B cell (primary cell): ENCODE data around the gene TUBA1A. TPM values are rescaled to one million over a fixed set of nuclear protein-coding genes. Genes with fewer than 3 reads are reported as not detected.
"Not testable (repeated sequence)": the region's sequence is repeated elsewhere in the genome, so short reads cannot be mapped to it uniquely, and the experiment has no call there.

Experiments
- ATAC-seq: fragments of 200-7000 bp; cut with Tn5 transposase; one replicate; pipeline ENCODE4 v1.10.0; 2021; ENCODE audit warnings: low read depth, mild to moderate bottlenecking, moderate number of reproducible peaks, moderate library complexity
- CTCF ChIA-PET: fragments of 350-600 bp; sonication (Branson Sonifier 250); formaldehyde crosslinking; loops from one replicate; lab custom pipeline; 2021; ENCODE audit warnings: antibody characterized with exemption, inconsistent platforms; lab: Charles Lee
- POLR2A ChIA-PET: fragments of 350-600 bp; sonication (Branson Sonifier 250); formaldehyde crosslinking; loops from one replicate; lab custom pipeline; 2021; ENCODE audit warnings: antibody characterized with exemption; lab: Charles Lee
- DNase-seq: peaks from one replicate; pipeline ENCODE4 v3.0.0; 2013
- H2AFZ ChIP-seq: 2 replicates; pipeline ENCODE4 v1.6.1; 2012; ENCODE audit warnings: mild to moderate bottlenecking, low read depth, low read length; ENCODE audit not compliant: insufficient read depth, poor library complexity, severe bottlenecking
- H3K27ac ChIP-seq, 2 donors: 1 replicate in 1 of 2; 2 replicates in 1 of 2; pipeline ENCODE4 v1.5.1; 2012 to 2013; ENCODE audit warnings: low read length in 2 of 2, mild to moderate bottlenecking in 2 of 2, moderate library complexity in 1 of 2
- H3K27me3 ChIP-seq, 4 experiments: fragments of 200-600 bp in 1 of 4; sonication (generic) in 1 of 4; replicated peaks in 1 of 4; 1 replicate in 2 of 4; 2 replicates in 2 of 4; pipeline versions ENCODE4 v1.6.1 to v1.7.0; 2013 to 2016; ENCODE audit warnings: low read length in 3 of 4, mild to moderate bottlenecking in 2 of 4, mixed read lengths in 1 of 4, moderate library complexity in 1 of 4; ENCODE audit not compliant: insufficient read depth in 4 of 4, control insufficient read depth in 3 of 4; ENCODE audit errors: control extremely low read depth in 1 of 4
- H3K36me3 ChIP-seq, 2 experiments: replicated peaks in 1 of 2; 1 replicate in 1 of 2; 2 replicates in 1 of 2; pipeline versions ENCODE4 v1.6.1 to v1.7.1; 2013; ENCODE audit warnings: low read length in 1 of 2; ENCODE audit not compliant: insufficient read depth in 2 of 2, control insufficient read depth in 1 of 2; ENCODE audit errors: control extremely low read depth in 1 of 2, extremely low read depth in 1 of 2
- H3K4me1 ChIP-seq, 2 donors: fragments of 200-600 bp in 1 of 2; sonication (generic) in 1 of 2; 1 replicate in 1 of 2; 2 replicates in 1 of 2; pipeline versions ENCODE4 v1.5.1 to v1.6.1; 2013 to 2017; ENCODE audit warnings: low read length in 2 of 2; ENCODE audit not compliant: control insufficient read depth in 2 of 2, insufficient read depth in 2 of 2
- H3K4me2 ChIP-seq: replicated peaks from 2 replicates; pipeline ENCODE3; 2012; ENCODE audit warnings: mild to moderate bottlenecking, low read depth, low read length; ENCODE audit not compliant: poor library complexity, severe bottlenecking
- H3K4me3 ChIP-seq, 5 experiments: fragments of 200-600 bp in 1 of 5; sonication (generic) in 1 of 5; 1 replicate in 3 of 5; 2 replicates in 2 of 5; pipeline versions ENCODE4 v1.5.1 to v1.7.0; 2011 to 2016; ENCODE audit warnings: low read length in 4 of 5, mild to moderate bottlenecking in 4 of 5, low read depth in 2 of 5, control low read depth in 1 of 5, moderate library complexity in 1 of 5; ENCODE audit not compliant: insufficient read depth in 1 of 5; ENCODE audit errors: control extremely low read depth in 1 of 5, extremely low read depth in 1 of 5
- H3K79me2 ChIP-seq: fragments of 200-600 bp; sonication (generic); one replicate; pipeline ENCODE4 v1.6.0; 2016; ENCODE audit warnings: low read length; ENCODE audit not compliant: control insufficient read depth, insufficient read depth
- H3K9ac ChIP-seq: fragments of 200-600 bp; sonication (generic); 2 replicates; pipeline ENCODE4 v1.6.1; 2017; ENCODE audit warnings: mild to moderate bottlenecking, low read length, moderate library complexity
- H3K9me3 ChIP-seq, 3 donors: one replicate each; pipeline versions ENCODE4 v1.6.1 to v1.7.1; 2013; ENCODE audit warnings: low read length in 2 of 3; ENCODE audit not compliant: control insufficient read depth in 2 of 3, insufficient read depth in 1 of 3; ENCODE audit errors: control extremely low read depth in 1 of 3
- H4K20me1 ChIP-seq: 2 replicates; pipeline ENCODE4 v1.6.0; 2012; ENCODE audit warnings: mild to moderate bottlenecking, low read length; ENCODE audit not compliant: insufficient read depth, control insufficient read depth, poor library complexity, severe bottlenecking
- H3K27ac Mint-ChIP-seq: one replicate; pipeline ENCODE4 v1.8.0; 2021; ENCODE audit warnings: mixed read lengths
- H3K27me3 Mint-ChIP-seq: one replicate; pipeline ENCODE4 v1.8.0; 2021; ENCODE audit warnings: mixed read lengths
- H3K4me1 Mint-ChIP-seq: one replicate; pipeline ENCODE4 v1.8.0; 2021; ENCODE audit warnings: mixed read lengths
- H3K4me3 Mint-ChIP-seq: one replicate; pipeline ENCODE4 v1.8.0; 2021; ENCODE audit warnings: mixed read lengths
- H3K9me3 Mint-ChIP-seq: one replicate; pipeline ENCODE4 v1.8.0; 2022; ENCODE audit warnings: mixed read lengths; ENCODE audit not compliant: insufficient read depth
- EZH2 ChIP-seq: IDR thresholded peaks from 2 replicates; pipeline ENCODE4 v1.6.1; 2012; ENCODE audit warnings: borderline replicate concordance, low read depth, mild to moderate bottlenecking, moderate library complexity, low read length; ENCODE audit not compliant: insufficient read depth, poor library complexity, severe bottlenecking
- WGBS: methylation state at CpG from one replicate; pipeline ENCODE4 v1.1.5; 2013; ENCODE audit warnings: missing lambda C conversion rate; ENCODE audit not compliant: insufficient coverage; 5-methylcytosine and 5-hydroxymethylcytosine counted together
- intact Hi-C: fragments of 100-400 bp; cut with micrococcal nuclease; formaldehyde crosslinking; loops from one replicate; pipeline ENCODE4 v1.10.0; 2022
- polyA plus RNA-seq: library from polyadenylated mRNA; depleted of rRNA; stranded (reverse); fragments of >200 nt; gene quantifications from 2 replicates; pipeline ENCODE4 v1.2.3, GENCODE V29; 2012
- total RNA-seq, 2 donors: library from RNA; stranded (reverse); fragments of 120-200 nt in 1 of 2; gene quantifications; 1 replicate in 1 of 2; 2 replicates in 1 of 2; pipeline versions ENCODE4 v1.2.3 to v1.2.4, GENCODE V29; 2013 to 2022
- TF ChIP-seq, protein P1 (sequence below): fragments of 200-600 bp; IDR thresholded peaks from one replicate; pipeline ENCODE4 v1.8.0; 2022; ENCODE audit warnings: antibody characterized with exemption, mild to moderate bottlenecking

TUBA1A gene
- total and polyA plus RNA-seq, 2 donors (not counting 1 experiment from before 2014, with no cell fraction given) = 137 to 880 TPM

DNA sequence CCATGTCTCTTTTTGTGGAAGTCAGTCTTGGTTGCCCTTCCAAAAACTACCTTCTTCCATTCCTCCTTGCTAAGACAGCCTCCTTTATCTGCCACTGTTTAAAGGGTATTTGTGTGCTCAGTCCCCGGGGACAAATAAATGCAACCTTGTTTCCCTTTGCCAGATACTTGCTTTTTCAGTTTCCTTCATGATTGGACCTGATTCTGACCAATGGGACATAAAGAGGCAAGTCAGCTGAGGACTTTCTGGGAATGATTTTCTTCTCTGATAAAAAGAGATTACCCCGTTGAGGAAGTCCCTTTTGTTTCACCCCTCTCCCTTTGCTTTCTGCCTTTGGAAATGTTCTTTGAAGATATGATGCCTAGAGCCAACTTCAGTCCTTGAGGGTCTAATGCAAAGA, 50.3 kb downstream of the TUBA1A start:
- TF ChIP-seq EZH2 = no peak
- ATAC-seq (no peak), DNase-seq (no peak)
- H3K27ac Mint-ChIP-seq = no peak overlapping the region
- POLR2A ChIA-PET = no interaction called here
- Histone ChIP-seq H3K4me1 (peaks cover 0 to 3% of the 10 kb centered on the region in 2 donors), H3K9ac (no peak overlapping the region), H3K36me3 (no peaks in the 10 kb centered on the region), H3K79me2 (peaks cover 34% of the 10 kb centered on the region), H3K27me3 (no peaks in the 10 kb centered on the region), H3K4me3 (no peak overlapping the region), H3K4me2 (no peak overlapping the region), H4K20me1 (no peaks in the 10 kb centered on the region), H3K27ac (no peak overlapping the region), H2AFZ (no peak overlapping the region), H3K9me3 (no peaks in the 10 kb centered on the region)
- H3K27me3 Mint-ChIP-seq = no peaks in the 10 kb centered on the region
- H3K9me3 Mint-ChIP-seq = no peaks in the 10 kb centered on the region
- no peak overlapping the region for H3K4me3 Mint-ChIP-seq
- peaks cover 6% of the 10 kb centered on the region for H3K4me1 Mint-ChIP-seq
- CTCF ChIA-PET = interaction anchor here (0.6 to 1.5 kb wide), 7 partner anchors 11 to 155 kb away, joined by 3 to 8 read pairs (median 3); no protein-coding TSS in a partner anchor
- no CpG with 5 or more reads among the region's 2 CpGs for WGBS
- intact Hi-C loops = no loop called here

DNA sequence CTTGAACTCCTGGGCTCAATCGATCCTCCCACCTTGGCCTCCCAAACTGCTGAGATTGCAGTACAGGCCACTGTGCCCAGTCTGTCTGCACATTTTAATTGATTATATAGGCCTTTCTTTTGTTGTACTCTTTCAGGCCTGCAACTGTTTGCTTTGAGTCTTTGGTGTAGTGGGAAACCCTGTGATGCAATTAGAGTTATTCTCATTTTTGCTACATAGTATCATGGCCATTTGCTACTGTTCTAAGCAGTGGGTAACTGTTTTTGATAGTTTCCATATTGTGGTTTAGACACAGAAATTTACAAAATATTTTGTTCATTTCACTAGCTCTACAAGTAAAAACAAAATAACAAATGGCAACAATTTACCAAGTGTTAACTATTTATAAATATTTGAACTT, 51.4 kb downstream of the TUBA1A start:
- CTCF ChIA-PET = interaction anchor here (1.1 to 1.2 kb wide), 2 partner anchors 10 to 53 kb away, joined by 3 read pairs; no protein-coding TSS in a partner anchor
- no peaks in the 10 kb centered on the region for H3K36me3 ChIP-seq
- no CpG with 5 or more reads among the region's 1 CpG for WGBS
- POLR2A ChIA-PET = no interaction called here
- no peaks in the 10 kb centered on the region for H3K9me3 Mint-ChIP-seq
- H3K27me3 ChIP-seq = no peaks in the 10 kb centered on the region
- H3K9me3 ChIP-seq = no peaks in the 10 kb centered on the region
- intact Hi-C loops = no loop called here
- H3K4me1 ChIP-seq = peaks cover 6 to 10% of the 10 kb centered on the region in 2 donors
- TF ChIP-seq, protein P1, sequence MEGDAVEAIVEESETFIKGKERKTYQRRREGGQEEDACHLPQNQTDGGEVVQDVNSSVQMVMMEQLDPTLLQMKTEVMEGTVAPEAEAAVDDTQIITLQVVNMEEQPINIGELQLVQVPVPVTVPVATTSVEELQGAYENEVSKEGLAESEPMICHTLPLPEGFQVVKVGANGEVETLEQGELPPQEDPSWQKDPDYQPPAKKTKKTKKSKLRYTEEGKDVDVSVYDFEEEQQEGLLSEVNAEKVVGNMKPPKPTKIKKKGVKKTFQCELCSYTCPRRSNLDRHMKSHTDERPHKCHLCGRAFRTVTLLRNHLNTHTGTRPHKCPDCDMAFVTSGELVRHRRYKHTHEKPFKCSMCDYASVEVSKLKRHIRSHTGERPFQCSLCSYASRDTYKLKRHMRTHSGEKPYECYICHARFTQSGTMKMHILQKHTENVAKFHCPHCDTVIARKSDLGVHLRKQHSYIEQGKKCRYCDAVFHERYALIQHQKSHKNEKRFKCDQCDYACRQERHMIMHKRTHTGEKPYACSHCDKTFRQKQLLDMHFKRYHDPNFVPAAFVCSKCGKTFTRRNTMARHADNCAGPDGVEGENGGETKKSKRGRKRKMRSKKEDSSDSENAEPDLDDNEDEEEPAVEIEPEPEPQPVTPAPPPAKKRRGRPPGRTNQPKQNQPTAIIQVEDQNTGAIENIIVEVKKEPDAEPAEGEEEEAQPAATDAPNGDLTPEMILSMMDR = no peak
- TF ChIP-seq EZH2 = no peak
- H3K27me3 Mint-ChIP-seq = no peaks in the 10 kb centered on the region
- no peak overlapping the region for H3K27ac ChIP-seq
- no peak overlapping the region for H3K9ac ChIP-seq
- H4K20me1 ChIP-seq = no peaks in the 10 kb centered on the region
- no peak overlapping the region for H2AFZ ChIP-seq
- DNase-seq (no peak), ATAC-seq (no peak)
- peaks cover 36% of the 10 kb centered on the region for H3K79me2 ChIP-seq
- H3K4me3 ChIP-seq = no peak overlapping the region
- H3K4me1 Mint-ChIP-seq = peaks cover 17% of the 10 kb centered on the region
- H3K27ac Mint-ChIP-seq = no peak overlapping the region
- H3K4me2 ChIP-seq = no peak overlapping the region
- H3K4me3 Mint-ChIP-seq = no peak overlapping the region

DNA sequence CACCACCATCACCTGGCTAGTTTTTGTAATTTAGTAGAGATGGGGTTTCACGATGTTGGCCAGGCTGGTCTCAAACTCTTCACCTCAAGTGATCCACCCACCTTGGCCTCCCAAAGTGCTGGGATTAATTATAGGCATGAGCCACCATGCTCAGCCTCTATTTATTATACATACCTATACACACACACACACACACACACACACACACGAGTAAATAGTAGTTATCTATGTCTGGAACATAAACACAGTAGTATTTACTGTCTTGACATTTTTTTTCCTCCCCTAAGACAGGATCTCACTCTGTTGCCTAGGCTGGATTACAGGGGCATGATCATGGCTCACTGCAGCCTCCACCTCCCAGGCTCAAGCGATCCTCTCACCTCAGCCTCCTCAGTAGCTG, 51.9 kb downstream of the TUBA1A start:
- DNase-seq, H3K27ac Mint-ChIP-seq, H3K4me2 ChIP-seq, H2AFZ ChIP-seq, H3K36me3 ChIP-seq, H3K27ac ChIP-seq, H3K4me3 Mint-ChIP-seq, H3K9me3 Mint-ChIP-seq, POLR2A ChIA-PET, H3K27me3 ChIP-seq, intact Hi-C loops, H3K9ac ChIP-seq, H3K27me3 Mint-ChIP-seq, H4K20me1 ChIP-seq, ATAC-seq, H3K4me3 ChIP-seq, H3K9me3 ChIP-seq: not testable (repeated sequence)
- Histone ChIP-seq H3K79me2 (peaks cover 36% of the 10 kb centered on the region), H3K4me1 (peaks cover 11 to 13% of the 10 kb centered on the region in 2 donors)
- WGBS = 100% methylated on average over 1 of the region's 3 CpGs
- CTCF ChIA-PET = interaction anchor here (1.1 kb wide), 1 partner anchor 53 kb away, joined by 3 read pairs; no protein-coding TSS in a partner anchor
- H3K4me1 Mint-ChIP-seq = peaks cover 21% of the 10 kb centered on the region
